NCI-H1092 (cell line): Measurements from ENCODE around the gene RNF14.
"Not testable (repeated sequence)": the region's sequence is repeated elsewhere in the genome, so short reads cannot be mapped to it uniquely, and the experiment has no call there.

Experiments
- DNase-seq: peaks from one replicate; lab custom pipeline; 2025; lab: John Stamatoyannopoulos, UW

Gene RNF14

GRCh38 chr5:141968914-141969608 is at the start of gene RNF14:
Gene RNF14 (plus strand): TSS chr5:141969105. CDS start chr5:141973589, 4,484 bp downstream.
- peak; percentile 82 for DNase-seq

GRCh38 chr5:141919218-141920119 is 49.4 kb upstream of the RNF14 start:
- DNase-seq: no peak

- no peak for DNase-seq
These were observed 48.1 kb upstream of the RNF14 start for GRCh38 chr5:141920771-141921170.

- DNase-seq: not testable (repeated sequence)
These were observed 46.0 kb upstream of the RNF14 start for GRCh38 chr5:141922827-141923447.

GRCh38 chr5:141923448-141924313 is 45.2 kb upstream of the RNF14 start, which contains the start of gene DELE1:
Gene DELE1 (plus strand): TSS chr5:141923871. CDS start chr5:141923942, 71 bp downstream.
- peak; percentile 60 for DNase-seq

GRCh38 chr5:141926434-141926833 is 42.5 kb upstream of the RNF14 start:
- no peak for DNase-seq

GRCh38 chr5:141928051-141928450 is 40.9 kb upstream of the RNF14 start:
- no peak for DNase-seq

GRCh38 chr5:141929398-141930058 is 39.4 kb upstream of the RNF14 start:
- DNase-seq: no peak

- no peak for DNase-seq
These were observed 37.2 kb upstream of the RNF14 start for GRCh38 chr5:141931694-141932093.

- DNase-seq: no peak
These were observed 35.8 kb upstream of the RNF14 start for GRCh38 chr5:141933151-141933550.

GRCh38 chr5:141934099-141934844 is 34.6 kb upstream of the RNF14 start:
- DNase-seq: peak; percentile 40

- DNase-seq: no peak
These were observed 33.4 kb upstream of the RNF14 start for GRCh38 chr5:141935538-141935937.

- DNase-seq: no peak
These were observed 28.1 kb upstream of the RNF14 start for GRCh38 chr5:141940695-141941271.

GRCh38 chr5:141941307-141941706 is 27.6 kb upstream of the RNF14 start:
- DNase-seq: no peak

- no peak for DNase-seq
These were observed 27.1 kb upstream of the RNF14 start for GRCh38 chr5:141941779-141942178.

- no peak for DNase-seq
These were observed 26.6 kb upstream of the RNF14 start for GRCh38 chr5:141942185-141942857.

- no peak for DNase-seq
These were observed 24.8 kb upstream of the RNF14 start for GRCh38 chr5:141944076-141944475.

- no peak for DNase-seq
These were observed 23.3 kb upstream of the RNF14 start for GRCh38 chr5:141945511-141946051.

GRCh38 chr5:141947316-141947715 is 21.6 kb upstream of the RNF14 start:
- no peak for DNase-seq
